GM19463 (cell line): ENCODE measurements around the gene DPP10.

Experiments
- ATAC-seq: cut with Tn5 transposase; IDR thresholded peaks from one replicate; pipeline ENCODE4 v1.9.1; 2021; ENCODE audit warnings: mild to moderate bottlenecking, moderate library complexity; ENCODE audit not compliant: unreplicated experiment

The DPP10 gene

GRCh38 chr2:114789989-114790388 lies 347.5 kb downstream of the DPP10 start:
- ATAC-seq: no peak

- ATAC-seq: no peak
Measured at GRCh38 chr2:114797540-114797939, 355.1 kb downstream of the DPP10 start.

GRCh38 chr2:114797942-114798341 lies 355.5 kb downstream of the DPP10 start:
- no peak for ATAC-seq

- ATAC-seq: no peak
Measured at GRCh38 chr2:114800371-114800770, 357.9 kb downstream of the DPP10 start.

- no peak for ATAC-seq
Measured at GRCh38 chr2:114805195-114805594, 362.8 kb downstream of the DPP10 start.

- no peak for ATAC-seq
Measured at GRCh38 chr2:114810092-114810491, 367.7 kb downstream of the DPP10 start.

GRCh38 chr2:114812261-114812660 lies 369.8 kb downstream of the DPP10 start:
- no peak for ATAC-seq

GRCh38 chr2:114814355-114814754 lies 371.9 kb downstream of the DPP10 start:
- ATAC-seq: no peak

- ATAC-seq: no peak
Measured at GRCh38 chr2:114821055-114821454, 378.6 kb downstream of the DPP10 start.

GRCh38 chr2:114843963-114844362 lies 401.5 kb downstream of the DPP10 start:
- ATAC-seq: no peak

GRCh38 chr2:114857196-114857595 lies 414.8 kb downstream of the DPP10 start:
- no peak for ATAC-seq

- no peak for ATAC-seq
Measured at GRCh38 chr2:114859726-114860510, 417.5 kb downstream of the DPP10 start.

- ATAC-seq: no peak
Measured at GRCh38 chr2:114862243-114862642, 419.8 kb downstream of the DPP10 start.

GRCh38 chr2:114864901-114865300 lies 422.5 kb downstream of the DPP10 start:
- no peak for ATAC-seq

GRCh38 chr2:114880046-114880445 lies 437.6 kb downstream of the DPP10 start:
- no peak for ATAC-seq

GRCh38 chr2:114919985-114920384 lies 477.5 kb downstream of the DPP10 start:
- ATAC-seq: no peak

- no peak for ATAC-seq
Measured at GRCh38 chr2:114922076-114922475, 479.6 kb downstream of the DPP10 start.

- ATAC-seq: no peak
Measured at GRCh38 chr2:114925296-114926255, 483.1 kb downstream of the DPP10 start.

- no peak for ATAC-seq
Measured at GRCh38 chr2:114926303-114926702, 483.9 kb downstream of the DPP10 start.

GRCh38 chr2:114929225-114929624 lies 486.8 kb downstream of the DPP10 start:
- no peak for ATAC-seq

GRCh38 chr2:114933671-114934241 lies 491.3 kb downstream of the DPP10 start:
- ATAC-seq: no peak
